ENCODE results near the gene NPB.

GRCh38 chr17:81885454-81885853 lies 16.6 kb upstream of the NPB start:
- no peak for TF ChIP-seq GATA2 (CRISPR knock-in tag; IDR thresholded peaks at IDR 0.05)
- no peak for TF ChIP-seq IRF3 (IDR thresholded peaks at IDR 0.05; ENCODE audit: low read depth, low read length)
- TF ChIP-seq CTCF (IDR thresholded peaks at IDR 0.05): no peak
- no peak for TF ChIP-seq RFX5 (IDR thresholded peaks at IDR 0.05; ENCODE audit: low read length)
- no peak for TF ChIP-seq USF2 (IDR thresholded peaks at IDR 0.05; ENCODE audit: borderline replicate concordance, low read depth, low read length)
- TF ChIP-seq FOXJ3 (CRISPR knock-in tag; IDR thresholded peaks at IDR 0.05): no peak
- no peak for TF ChIP-seq POLR2AphosphoS5 (IDR thresholded peaks at IDR 0.05; ENCODE audit: low read depth, low read length)
- no peak for TF ChIP-seq MAX (IDR thresholded peaks at IDR 0.05; ENCODE audit: low read depth)
- no peak for TF ChIP-seq MXI1 (IDR thresholded peaks at IDR 0.05; ENCODE audit: low read depth, low read length)
- no peak for TF ChIP-seq GABPA (IDR thresholded peaks at IDR 0.05; ENCODE audit: low read depth)
- TF ChIP-seq YY1 (IDR thresholded peaks at IDR 0.05; ENCODE audit: low read depth): no peak
- no peak for TF ChIP-seq JUND (IDR thresholded peaks at IDR 0.05)
